ENCODE results near the gene ADD2.
A peak's percentile ranks its signal among the peaks of the same experiment; 100 is the strongest.

Gene ADD2, protein sequence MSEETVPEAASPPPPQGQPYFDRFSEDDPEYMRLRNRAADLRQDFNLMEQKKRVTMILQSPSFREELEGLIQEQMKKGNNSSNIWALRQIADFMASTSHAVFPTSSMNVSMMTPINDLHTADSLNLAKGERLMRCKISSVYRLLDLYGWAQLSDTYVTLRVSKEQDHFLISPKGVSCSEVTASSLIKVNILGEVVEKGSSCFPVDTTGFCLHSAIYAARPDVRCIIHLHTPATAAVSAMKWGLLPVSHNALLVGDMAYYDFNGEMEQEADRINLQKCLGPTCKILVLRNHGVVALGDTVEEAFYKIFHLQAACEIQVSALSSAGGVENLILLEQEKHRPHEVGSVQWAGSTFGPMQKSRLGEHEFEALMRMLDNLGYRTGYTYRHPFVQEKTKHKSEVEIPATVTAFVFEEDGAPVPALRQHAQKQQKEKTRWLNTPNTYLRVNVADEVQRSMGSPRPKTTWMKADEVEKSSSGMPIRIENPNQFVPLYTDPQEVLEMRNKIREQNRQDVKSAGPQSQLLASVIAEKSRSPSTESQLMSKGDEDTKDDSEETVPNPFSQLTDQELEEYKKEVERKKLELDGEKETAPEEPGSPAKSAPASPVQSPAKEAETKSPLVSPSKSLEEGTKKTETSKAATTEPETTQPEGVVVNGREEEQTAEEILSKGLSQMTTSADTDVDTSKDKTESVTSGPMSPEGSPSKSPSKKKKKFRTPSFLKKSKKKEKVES

DNA sequence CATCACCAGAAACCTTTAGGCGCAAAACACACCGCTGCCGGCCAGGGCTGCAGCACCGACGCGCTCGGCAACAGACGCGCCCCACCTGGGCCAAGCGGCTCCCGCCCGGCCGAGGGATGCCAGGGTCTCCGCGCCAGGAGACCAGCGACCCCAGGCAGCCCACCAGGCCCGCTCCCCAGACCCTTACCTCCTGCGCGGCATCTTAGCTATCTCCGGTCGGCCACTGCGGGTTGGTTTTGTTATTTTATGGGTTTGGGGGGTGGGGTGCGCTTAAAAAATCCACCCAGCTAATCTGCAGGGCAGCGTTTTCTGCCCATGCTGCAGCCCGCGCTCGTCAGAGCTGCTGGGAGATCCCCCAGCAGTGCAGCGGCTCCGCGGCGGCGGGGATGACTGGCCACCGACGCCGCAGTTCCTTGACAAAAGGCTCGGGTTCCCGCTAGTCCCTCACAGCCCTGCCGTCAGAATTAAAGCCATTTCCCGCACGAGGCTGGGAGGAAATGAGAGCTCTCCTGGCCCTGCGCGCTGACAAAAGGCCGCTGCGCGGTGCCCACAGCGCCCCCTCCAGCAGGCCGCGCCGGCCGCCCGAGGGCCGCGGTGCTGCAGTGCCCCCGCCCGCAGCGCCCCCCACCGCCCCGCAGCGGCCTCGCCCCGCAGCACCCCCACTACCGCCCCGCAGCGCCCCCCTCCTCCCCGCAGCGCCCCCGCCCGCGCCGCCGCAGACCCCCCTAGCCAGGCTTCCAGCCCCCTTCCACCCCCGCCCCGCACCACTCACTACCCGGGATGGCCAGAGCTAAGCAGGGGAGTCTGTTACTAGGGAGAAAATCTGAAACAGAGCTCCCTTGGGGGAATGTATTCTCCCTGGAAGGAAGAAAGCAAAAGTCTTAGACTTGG, at the start of gene ADD2:
ADD2 (minus strand) TSS at position 502 of the 891 bp plus-strand sequence. CDS start 61,792 bp downstream, outside the sequence.
- peak; percentile 42; the same call in 1 of the 2 replicates for TF ChIP-seq EZH2phosphoT487 (IDR thresholded peaks at IDR 0.05; ENCODE audit: borderline replicate concordance, low read length)
- TF ChIP-seq, protein P1, sequence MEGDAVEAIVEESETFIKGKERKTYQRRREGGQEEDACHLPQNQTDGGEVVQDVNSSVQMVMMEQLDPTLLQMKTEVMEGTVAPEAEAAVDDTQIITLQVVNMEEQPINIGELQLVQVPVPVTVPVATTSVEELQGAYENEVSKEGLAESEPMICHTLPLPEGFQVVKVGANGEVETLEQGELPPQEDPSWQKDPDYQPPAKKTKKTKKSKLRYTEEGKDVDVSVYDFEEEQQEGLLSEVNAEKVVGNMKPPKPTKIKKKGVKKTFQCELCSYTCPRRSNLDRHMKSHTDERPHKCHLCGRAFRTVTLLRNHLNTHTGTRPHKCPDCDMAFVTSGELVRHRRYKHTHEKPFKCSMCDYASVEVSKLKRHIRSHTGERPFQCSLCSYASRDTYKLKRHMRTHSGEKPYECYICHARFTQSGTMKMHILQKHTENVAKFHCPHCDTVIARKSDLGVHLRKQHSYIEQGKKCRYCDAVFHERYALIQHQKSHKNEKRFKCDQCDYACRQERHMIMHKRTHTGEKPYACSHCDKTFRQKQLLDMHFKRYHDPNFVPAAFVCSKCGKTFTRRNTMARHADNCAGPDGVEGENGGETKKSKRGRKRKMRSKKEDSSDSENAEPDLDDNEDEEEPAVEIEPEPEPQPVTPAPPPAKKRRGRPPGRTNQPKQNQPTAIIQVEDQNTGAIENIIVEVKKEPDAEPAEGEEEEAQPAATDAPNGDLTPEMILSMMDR (IDR thresholded peaks at IDR 0.05; ENCODE audit: low read depth, low read length, poor library complexity, severe bottlenecking), result peak; percentile 25
- Histone ChIP-seq H3K4me3 (ENCODE audit: low read length) (peak within 1 kb of the TSS; percentile 70), H3K9me3 (ENCODE audit: control insufficient read depth, insufficient read depth, low read length) (no peaks in the 10 kb centered on the region)

DNA sequence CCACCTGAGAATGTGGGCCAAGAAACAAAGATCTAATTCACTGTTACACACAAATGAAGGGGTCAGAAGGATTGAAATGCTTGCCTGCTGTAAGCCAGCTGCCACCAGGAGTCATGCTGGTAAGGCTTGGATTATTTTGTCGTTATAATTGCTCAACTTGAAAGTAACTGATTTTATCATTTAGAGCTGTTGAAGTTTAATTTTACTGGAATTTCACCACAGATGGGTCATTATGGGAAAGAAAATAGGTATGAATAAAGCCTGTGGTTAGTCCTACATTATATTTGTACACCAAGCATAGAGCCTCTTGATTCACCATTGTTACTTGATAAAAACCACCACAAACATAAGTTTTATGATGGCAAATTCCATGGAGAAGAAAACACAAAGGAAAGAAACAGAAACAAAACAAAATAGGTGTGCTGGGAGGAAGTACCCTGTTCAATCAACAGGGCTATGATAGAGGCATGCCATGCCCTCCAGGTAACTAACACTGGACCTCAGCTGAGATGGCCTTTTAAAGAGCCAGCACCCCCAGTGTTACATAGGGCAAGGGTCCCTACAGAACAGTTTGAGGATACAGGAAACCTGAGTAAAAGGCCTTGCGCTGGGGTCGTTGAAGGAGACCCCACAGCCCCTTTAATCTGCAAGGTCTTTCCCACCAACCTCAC, 49.4 kb upstream of the ADD2 start:
- Histone ChIP-seq H3F3A (ENCODE audit: control insufficient read depth, insufficient read depth) (no peaks in the 10 kb centered on the region), H3K4me2 (ENCODE audit: low read length) (no peak overlapping the region), H3K9me2 (replicated peaks; ENCODE audit: control insufficient read depth, low read length) (no peaks in the 10 kb centered on the region), H3K27me3 (ENCODE audit: control insufficient read depth, low read length) (peaks cover 15% of the 10 kb centered on the region), H4K20me1 (ENCODE audit: control insufficient read depth, insufficient read depth, low read depth, low read length) (no peaks in the 10 kb centered on the region), H3K9me3 (ENCODE audit: control insufficient read depth, insufficient read depth, low read length) (no peaks in the 10 kb centered on the region), H3K79me2 (ENCODE audit: control insufficient read depth, low read length) (no peaks in the 10 kb centered on the region), H3K27ac (ENCODE audit: low read depth, low read length) (no peak overlapping the region), H3K4me1 (ENCODE audit: control insufficient read depth, low read length) (no peaks in the 10 kb centered on the region), H3K36me3 (ENCODE audit: control insufficient read depth, low read length) (no peaks in the 10 kb centered on the region), H3K4me3 (ENCODE audit: low read length) (no peak overlapping the region)
- TF ChIP-seq EZH2phosphoT487 (IDR thresholded peaks at IDR 0.05; ENCODE audit: borderline replicate concordance, low read length), result no peak
- TF ChIP-seq, protein P1 (IDR thresholded peaks at IDR 0.05; ENCODE audit: low read depth, low read length, poor library complexity, severe bottlenecking), result no peak

More for the DNA sequence above, at the start of gene ADD2:
- peak within 1 kb of the TSS; percentile 61 for H3K4me2 ChIP-seq (ENCODE audit: low read length)
- H3K27me3 ChIP-seq (ENCODE audit: control insufficient read depth, low read length), result peaks cover 45% of the 10 kb centered on the region
- H3K36me3 ChIP-seq (ENCODE audit: control insufficient read depth, low read length), result no peaks in the 10 kb centered on the region
- H3K79me2 ChIP-seq (ENCODE audit: control insufficient read depth, low read length), result peaks cover 4% of the 10 kb centered on the region; the same call in 1 of the 2 replicates
- no peaks in the 10 kb centered on the region for H3F3A ChIP-seq (ENCODE audit: control insufficient read depth, insufficient read depth)
- no peak within 1 kb of the TSS for H3K27ac ChIP-seq (ENCODE audit: low read depth, low read length)
- peaks cover 13% of the 10 kb centered on the region for H3K4me1 ChIP-seq (ENCODE audit: control insufficient read depth, low read length)
- H4K20me1 ChIP-seq (ENCODE audit: control insufficient read depth, insufficient read depth, low read depth, low read length), result no peaks in the 10 kb centered on the region
- no peaks in the 10 kb centered on the region for H3K9me2 ChIP-seq (replicated peaks; ENCODE audit: control insufficient read depth, low read length)

GRCh38 chr2:70816726-70817125, 48.7 kb upstream of the ADD2 start:
- peaks cover 15% of the 10 kb centered on the region for H3K27me3 ChIP-seq (ENCODE audit: control insufficient read depth, low read length)
- H3K27ac ChIP-seq (ENCODE audit: low read depth, low read length), result no peak overlapping the region
- no peaks in the 10 kb centered on the region for H3F3A ChIP-seq (ENCODE audit: control insufficient read depth, insufficient read depth)
- H3K4me2 ChIP-seq (ENCODE audit: low read length), result no peak overlapping the region
- H3K9me2 ChIP-seq (replicated peaks; ENCODE audit: control insufficient read depth, low read length), result no peaks in the 10 kb centered on the region
- H3K79me2 ChIP-seq (ENCODE audit: control insufficient read depth, low read length), result no peaks in the 10 kb centered on the region
- no peaks in the 10 kb centered on the region for H3K36me3 ChIP-seq (ENCODE audit: control insufficient read depth, low read length)
- TF ChIP-seq, protein P1 (IDR thresholded peaks at IDR 0.05; ENCODE audit: low read depth, low read length, poor library complexity, severe bottlenecking), result no peak
- no peak for TF ChIP-seq EZH2phosphoT487 (IDR thresholded peaks at IDR 0.05; ENCODE audit: borderline replicate concordance, low read length)
- H3K4me3 ChIP-seq (ENCODE audit: low read length), result no peak overlapping the region
- H4K20me1 ChIP-seq (ENCODE audit: control insufficient read depth, insufficient read depth, low read depth, low read length), result no peaks in the 10 kb centered on the region
- no peaks in the 10 kb centered on the region for H3K9me3 ChIP-seq (ENCODE audit: control insufficient read depth, insufficient read depth, low read length)
- no peaks in the 10 kb centered on the region for H3K4me1 ChIP-seq (ENCODE audit: control insufficient read depth, low read length)

Measured in DOHH2 (cell line).